Lower leg skin (tissue), 3 donors: ENCODE results near the gene UTP15.

Experiments
- CTCF ChIP-seq, 3 donors: fragments of 450-650 bp; IDR thresholded peaks; one replicate each; pipeline ENCODE4 v1.5.1; 2016; ENCODE audit warnings: antibody characterized with exemption in 3 of 3, mild to moderate bottlenecking in 3 of 3, moderate library complexity in 2 of 3
- POLR2A ChIP-seq, 2 donors: fragments of 450-650 bp; IDR thresholded peaks; one replicate each; pipeline ENCODE4 v1.6.1; 2016 to 2017; ENCODE audit warnings: antibody characterized with exemption in 2 of 2, mild to moderate bottlenecking in 1 of 2, moderate library complexity in 1 of 2

GRCh38 chr5:73607228-73607627 is 41.7 kb downstream of the UTP15 start:
- TF ChIP-seq CTCF (IDR thresholded peaks at IDR 0.05) (no peak), POLR2A (IDR thresholded peaks at IDR 0.05) (no peak)
